Kidney epithelial cell (primary cell): Measurements from ENCODE around the gene TFPI. TPM values are rescaled to one million over a fixed set of nuclear protein-coding genes. Genes with fewer than 3 reads are reported as not detected.
A peak's percentile ranks its signal among the peaks of the same experiment; 100 is the strongest.

Experiments
- DNase-seq: peaks from one replicate; pipeline ENCODE4 v3.0.0-alpha.2; 2010; ENCODE audit warnings: low read depth
- H3K27me3 ChIP-seq: 2 replicates; pipeline ENCODE4 v1.6.0; 2011; ENCODE audit warnings: low read length; ENCODE audit not compliant: control insufficient read depth, insufficient read depth
- H3K36me3 ChIP-seq: 2 replicates; pipeline ENCODE4 v1.5.1; 2011; ENCODE audit warnings: low read length; ENCODE audit not compliant: control insufficient read depth, insufficient read depth
- H3K4me3 ChIP-seq: 2 replicates; pipeline ENCODE4 v1.5.1; 2011; ENCODE audit warnings: low read depth, mild to moderate bottlenecking, control low read depth, low read length
- total RNA-seq: library from RNA; depleted of rRNA; stranded (reverse); fragments of >200 nt; gene quantifications from 2 replicates; pipeline ENCODE4 v1.2.3, GENCODE V29; 2015
- TF ChIP-seq, protein P1 (sequence below): IDR thresholded peaks from 2 replicates; pipeline ENCODE4 v1.5.1; 2011; ENCODE audit warnings: mild to moderate bottlenecking, moderate library complexity, low read length, control low read depth, inconsistent platforms; ENCODE audit not compliant: insufficient read depth, poor library complexity, severe bottlenecking

Gene TFPI
- total RNA-seq, 1 donor from 2014 or later: 31.1 TPM

DNA sequence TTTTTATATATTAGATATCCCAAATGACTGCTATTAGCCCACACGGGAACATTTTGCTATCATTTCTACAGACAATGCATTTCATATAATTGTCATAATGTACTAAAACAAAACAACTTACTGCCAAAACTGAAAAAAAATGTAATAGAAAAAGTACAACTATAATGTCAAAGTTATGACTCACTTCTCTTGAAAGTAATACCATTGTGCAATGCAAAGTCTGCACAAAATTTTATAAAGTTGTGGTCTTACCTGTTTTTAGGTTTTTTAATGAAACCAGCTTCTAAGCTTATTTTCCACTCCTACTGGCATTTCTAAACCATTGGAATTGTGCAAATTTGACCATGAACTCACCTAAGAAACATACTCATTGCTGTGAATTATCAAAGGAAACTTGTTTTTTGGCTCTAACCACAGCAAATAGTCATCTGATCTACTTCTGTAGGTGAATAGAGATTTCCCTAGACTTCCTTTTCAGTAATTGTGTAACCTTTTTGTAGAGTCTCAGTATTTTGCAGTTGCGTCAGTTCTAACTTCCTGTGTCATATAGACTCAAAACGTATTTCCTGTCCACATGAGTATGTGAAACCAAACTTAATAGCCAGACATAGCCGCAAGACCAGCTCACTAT is 31.9 kb upstream of the TFPI start:
- Histone ChIP-seq H3K36me3 (no peaks in the 10 kb centered on the region), H3K27me3 (no peaks in the 10 kb centered on the region), H3K4me3 (no peak overlapping the region)
- TF ChIP-seq, protein P1, sequence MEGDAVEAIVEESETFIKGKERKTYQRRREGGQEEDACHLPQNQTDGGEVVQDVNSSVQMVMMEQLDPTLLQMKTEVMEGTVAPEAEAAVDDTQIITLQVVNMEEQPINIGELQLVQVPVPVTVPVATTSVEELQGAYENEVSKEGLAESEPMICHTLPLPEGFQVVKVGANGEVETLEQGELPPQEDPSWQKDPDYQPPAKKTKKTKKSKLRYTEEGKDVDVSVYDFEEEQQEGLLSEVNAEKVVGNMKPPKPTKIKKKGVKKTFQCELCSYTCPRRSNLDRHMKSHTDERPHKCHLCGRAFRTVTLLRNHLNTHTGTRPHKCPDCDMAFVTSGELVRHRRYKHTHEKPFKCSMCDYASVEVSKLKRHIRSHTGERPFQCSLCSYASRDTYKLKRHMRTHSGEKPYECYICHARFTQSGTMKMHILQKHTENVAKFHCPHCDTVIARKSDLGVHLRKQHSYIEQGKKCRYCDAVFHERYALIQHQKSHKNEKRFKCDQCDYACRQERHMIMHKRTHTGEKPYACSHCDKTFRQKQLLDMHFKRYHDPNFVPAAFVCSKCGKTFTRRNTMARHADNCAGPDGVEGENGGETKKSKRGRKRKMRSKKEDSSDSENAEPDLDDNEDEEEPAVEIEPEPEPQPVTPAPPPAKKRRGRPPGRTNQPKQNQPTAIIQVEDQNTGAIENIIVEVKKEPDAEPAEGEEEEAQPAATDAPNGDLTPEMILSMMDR: no peak
- DNase-seq: peak; percentile 4

DNA sequence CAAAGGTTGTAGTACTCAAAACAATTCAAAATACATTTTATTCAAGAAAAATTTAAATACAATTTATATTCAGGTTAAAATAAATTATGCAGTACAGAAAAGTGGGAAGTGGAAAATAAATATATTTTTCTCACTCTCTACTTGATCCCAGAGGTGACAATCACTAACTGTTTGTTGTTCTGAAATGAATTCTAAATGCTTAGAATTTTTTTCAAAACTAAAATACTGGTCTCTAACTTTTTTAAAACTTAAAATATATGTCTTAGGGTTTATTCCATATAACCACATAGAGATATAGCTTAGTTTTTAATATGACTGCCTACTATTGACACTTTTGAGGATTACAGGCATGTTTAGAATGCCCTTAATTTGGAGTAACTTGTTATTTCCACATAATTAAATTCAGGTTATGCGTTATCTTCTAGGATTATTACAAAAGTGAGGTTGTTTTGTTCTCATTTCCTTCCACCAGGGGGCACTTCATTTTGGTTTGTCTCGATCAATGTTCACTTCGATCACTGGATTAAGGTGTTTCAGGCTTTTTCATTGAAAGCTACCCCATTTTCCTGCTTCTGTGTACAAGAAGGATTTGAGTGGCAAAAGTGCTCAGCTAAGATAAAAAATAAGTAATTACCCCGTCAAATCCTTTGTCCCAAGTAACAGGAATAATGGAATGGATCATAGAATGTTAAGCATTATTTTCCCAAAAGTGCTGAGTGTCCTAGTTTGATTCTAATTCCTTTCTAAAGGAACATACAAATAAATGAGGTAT is 27.1 kb upstream of the TFPI start:
- no peak for DNase-seq
- TF ChIP-seq, protein P1: peak; percentile 57
- no peaks in the 10 kb centered on the region for H3K36me3 ChIP-seq
- no peaks in the 10 kb centered on the region for H3K27me3 ChIP-seq
- no peak overlapping the region for H3K4me3 ChIP-seq

DNA sequence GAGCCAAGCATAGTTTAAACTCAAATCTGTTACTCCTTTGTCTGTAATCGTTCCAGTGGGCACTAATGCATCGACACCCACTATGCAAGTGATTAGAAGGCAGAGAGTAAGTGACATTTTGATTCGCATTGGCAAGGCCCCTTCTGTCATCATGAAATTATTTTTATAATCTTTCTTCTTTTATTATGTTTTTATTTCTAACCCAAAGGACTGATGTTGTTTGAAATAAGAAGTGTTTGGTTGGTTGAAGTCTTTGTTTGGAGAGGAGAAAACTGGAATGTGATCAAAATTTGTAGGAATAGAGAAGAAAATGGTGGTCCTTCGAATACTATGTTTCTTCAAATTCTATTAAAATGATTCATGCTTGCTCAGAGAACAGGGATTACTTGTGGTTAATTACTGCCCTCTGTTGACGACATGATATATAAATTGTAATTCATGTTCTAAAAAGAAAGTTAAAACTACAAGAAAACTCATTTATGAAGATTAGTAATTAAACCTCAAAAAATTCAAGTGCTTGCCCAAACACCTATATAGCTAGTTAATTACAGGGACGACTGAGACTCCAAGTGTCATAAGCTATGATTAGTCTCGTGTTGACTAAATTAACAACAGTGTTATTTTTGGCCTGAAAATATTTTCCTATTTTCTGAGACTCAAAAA is 26.4 kb upstream of the TFPI start:
- peak; percentile 37 for DNase-seq
- TF ChIP-seq, protein P1: peak; percentile 25

DNA sequence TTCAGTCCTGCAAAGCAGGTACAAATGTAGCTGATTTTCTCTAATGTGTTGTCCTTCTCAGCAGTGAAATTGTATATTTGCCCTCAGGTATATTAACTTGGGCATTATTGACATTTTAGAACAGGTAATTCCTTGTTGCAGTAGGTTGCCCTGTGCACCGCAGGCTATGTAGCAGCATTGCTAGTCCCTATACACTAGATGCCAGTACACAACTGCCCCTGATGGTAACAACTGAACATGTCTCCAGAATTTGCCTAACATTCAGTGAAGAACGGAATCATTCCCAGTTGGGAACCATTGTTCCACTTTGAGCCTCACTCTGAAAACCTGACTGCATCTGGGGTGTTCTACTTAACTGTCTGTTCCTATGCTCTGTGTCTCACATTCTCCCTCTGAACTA is 23.1 kb upstream of the TFPI start:
- Histone ChIP-seq H3K27me3 (no peaks in the 10 kb centered on the region), H3K4me3 (no peak overlapping the region), H3K36me3 (no peaks in the 10 kb centered on the region)
- no peak for DNase-seq
- TF ChIP-seq, protein P1: no peak

More for the DNA sequence above, 26.4 kb upstream of the TFPI start:
- Histone ChIP-seq H3K36me3 (no peaks in the 10 kb centered on the region), H3K27me3 (no peaks in the 10 kb centered on the region), H3K4me3 (no peak overlapping the region)

DNA sequence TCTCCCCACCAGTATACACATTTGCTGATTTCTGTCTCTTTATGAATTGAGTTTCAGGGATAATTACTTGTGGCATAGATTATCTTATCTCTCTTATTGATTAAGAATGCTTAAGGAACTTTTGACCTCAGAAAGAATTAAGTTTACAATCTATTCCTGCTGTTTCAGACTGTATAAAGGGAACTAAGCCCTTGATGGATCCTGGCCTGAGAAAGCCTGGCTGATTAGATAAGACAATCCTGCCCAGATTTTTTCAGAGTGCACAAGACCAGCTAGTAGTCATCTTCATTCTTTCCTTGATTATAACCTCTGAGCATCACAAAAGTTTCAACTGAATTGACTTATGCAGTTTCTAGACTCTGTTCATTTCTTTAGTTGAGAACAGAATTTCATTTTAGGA is 22.7 kb upstream of the TFPI start:
- TF ChIP-seq, protein P1: no peak
- Histone ChIP-seq H3K27me3 (no peaks in the 10 kb centered on the region), H3K4me3 (no peak overlapping the region), H3K36me3 (no peaks in the 10 kb centered on the region)
- no peak for DNase-seq
